Muscle of leg (tissue), 16 donors: Measurements from ENCODE around the gene WDR55. TPM values are rescaled to one million over a fixed set of nuclear protein-coding genes. Genes with fewer than 3 reads are reported as not detected.
"Not testable (repeated sequence)": the region's sequence is repeated elsewhere in the genome, so short reads cannot be mapped to it uniquely, and the experiment has no call there.

Experiments used
- DNase-seq: peaks from one replicate; pipeline ENCODE4 v3.0.0; 2013
- H3K27ac ChIP-seq: one replicate; pipeline ENCODE4 v1.5.1; 2013; ENCODE audit warnings: mild to moderate bottlenecking, low read length, control low read depth
- H3K27me3 ChIP-seq: one replicate; pipeline ENCODE4 v1.6.1; 2013; ENCODE audit warnings: low read length; ENCODE audit not compliant: control insufficient read depth, insufficient read depth
- H3K36me3 ChIP-seq: one replicate; pipeline ENCODE4 v1.6.1; 2013; ENCODE audit warnings: low read length; ENCODE audit not compliant: control insufficient read depth, insufficient read depth
- H3K4me1 ChIP-seq: one replicate; pipeline ENCODE4 v1.6.1; 2013; ENCODE audit warnings: low read length; ENCODE audit not compliant: control insufficient read depth, insufficient read depth
- H3K4me3 ChIP-seq: one replicate; pipeline ENCODE4 v1.5.1; 2013; ENCODE audit warnings: low read length, control low read depth
- H3K9me3 ChIP-seq: replicated peaks from 2 replicates; pipeline ENCODE4 v1.6.1; 2013; ENCODE audit warnings: low read depth, low read length; ENCODE audit not compliant: control insufficient read depth
- WGBS: methylation state at CpG from one replicate; pipeline ENCODE4 v1.1.5; 2013; ENCODE audit warnings: missing lambda C conversion rate; ENCODE audit not compliant: insufficient coverage; 5-methylcytosine and 5-hydroxymethylcytosine counted together
- long read RNA-seq, 11 donors: transcript quantifications; one replicate each; lab custom pipeline, GENCODE V29; 2026
- polyA plus RNA-seq, 8 donors: library from polyadenylated mRNA; unstranded; fragments of 120-200 nt; gene quantifications; one replicate each; pipeline versions ENCODE4 v1.2.1 to v1.2.3, GENCODE V29; 2013; ENCODE audit warnings: inconsistent platforms in 1 of 8, low replicate concordance in 1 of 8; ENCODE audit not compliant: insufficient read length in 8 of 8, insufficient read depth in 1 of 8
- total RNA-seq: library from RNA; stranded (reverse); fragments of 120-200 nt; gene quantifications from one replicate; pipeline ENCODE4 v1.2.4, GENCODE V29; 2013

The WDR55 gene, protein sequence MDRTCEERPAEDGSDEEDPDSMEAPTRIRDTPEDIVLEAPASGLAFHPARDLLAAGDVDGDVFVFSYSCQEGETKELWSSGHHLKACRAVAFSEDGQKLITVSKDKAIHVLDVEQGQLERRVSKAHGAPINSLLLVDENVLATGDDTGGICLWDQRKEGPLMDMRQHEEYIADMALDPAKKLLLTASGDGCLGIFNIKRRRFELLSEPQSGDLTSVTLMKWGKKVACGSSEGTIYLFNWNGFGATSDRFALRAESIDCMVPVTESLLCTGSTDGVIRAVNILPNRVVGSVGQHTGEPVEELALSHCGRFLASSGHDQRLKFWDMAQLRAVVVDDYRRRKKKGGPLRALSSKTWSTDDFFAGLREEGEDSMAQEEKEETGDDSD
- total RNA-seq = 9.9 TPM
- polyA plus RNA-seq = 10 to 100 TPM; 11.5 to 16.0 (median 13.9) TPM
- long read RNA-seq, donor 1, full-length matches to known transcripts = 1 of 1 reads
- long read RNA-seq, donor 1, partial matches to known transcripts = 0 of 1 reads
- long read RNA-seq, donor 1, other reads (novel, unspliced or antisense) = 0 of 1 reads
- long read RNA-seq, donor 2, full-length matches to known transcripts = 2 of 2 reads
- long read RNA-seq, donor 2, partial matches to known transcripts = 0 of 2 reads
- long read RNA-seq, donor 2, other reads (novel, unspliced or antisense) = 0 of 2 reads
- long read RNA-seq, donor 3, full-length matches to known transcripts = 3 of 3 reads
- long read RNA-seq, donor 3, partial matches to known transcripts = 0 of 3 reads
- long read RNA-seq, donor 3, other reads (novel, unspliced or antisense) = 0 of 3 reads
- long read RNA-seq, donor 4, full-length matches to known transcripts = 2 of 2 reads
- long read RNA-seq, donor 4, partial matches to known transcripts = 0 of 2 reads
- long read RNA-seq, donor 4, other reads (novel, unspliced or antisense) = 0 of 2 reads
- long read RNA-seq, donor 5, full-length matches to known transcripts = 9 of 9 reads
- long read RNA-seq, donor 5, partial matches to known transcripts = 0 of 9 reads
- long read RNA-seq, donor 5, other reads (novel, unspliced or antisense) = 0 of 9 reads
- long read RNA-seq, donor 6, full-length matches to known transcripts = 4 of 4 reads
- long read RNA-seq, donor 6, partial matches to known transcripts = 0 of 4 reads
- long read RNA-seq, donor 6, other reads (novel, unspliced or antisense) = 0 of 4 reads
- long read RNA-seq, donor 7, full-length matches to known transcripts = 1 of 1 reads
- long read RNA-seq, donor 7, partial matches to known transcripts = 0 of 1 reads
- long read RNA-seq, donor 7, other reads (novel, unspliced or antisense) = 0 of 1 reads
- long read RNA-seq, donor 8, full-length matches to known transcripts = 6 of 6 reads
- long read RNA-seq, donor 8, partial matches to known transcripts = 0 of 6 reads
- long read RNA-seq, donor 8, other reads (novel, unspliced or antisense) = 0 of 6 reads
- long read RNA-seq, donor 9, full-length matches to known transcripts = 2 of 2 reads
- long read RNA-seq, donor 9, partial matches to known transcripts = 0 of 2 reads
- long read RNA-seq, donor 9, other reads (novel, unspliced or antisense) = 0 of 2 reads
- long read RNA-seq, donor 10, full-length matches to known transcripts = 6 of 12 reads
- long read RNA-seq, donor 10, partial matches to known transcripts = 6 of 12 reads
- long read RNA-seq, donor 10, other reads (novel, unspliced or antisense) = 0 of 12 reads
- long read RNA-seq, donor 11, full-length matches to known transcripts = 4 of 43 reads
- long read RNA-seq, donor 11, partial matches to known transcripts = 24 of 43 reads
- long read RNA-seq, donor 11, other reads (novel, unspliced or antisense) = 15 of 43 reads

GRCh38 chr5:140664359-140665119 lies at the start of gene WDR55:
Gene WDR55, plus strand, starts transcription at chr5:140664904. Its CDS starts 9 bp downstream, at chr5:140664913.
- WGBS = under 1% methylated on average over 47 of the region's 54 CpGs
- peak within 1 kb of the TSS; percentile 93 for H3K4me3 ChIP-seq
- peak; percentile 98 for DNase-seq
- H3K9me3 ChIP-seq = no peaks in the 10 kb centered on the region
- peaks cover 60% of the 10 kb centered on the region for H3K36me3 ChIP-seq
- H3K27me3 ChIP-seq = no peaks in the 10 kb centered on the region
- H3K27ac ChIP-seq = peak within 1 kb of the TSS; percentile 96
- H3K4me1 ChIP-seq = peaks cover 14% of the 10 kb centered on the region

- Histone ChIP-seq H3K27me3 (no peaks in the 10 kb centered on the region), H3K9me3 (no peaks in the 10 kb centered on the region), H3K27ac (no peak overlapping the region), H3K36me3 (no peaks in the 10 kb centered on the region), H3K4me1 (no peaks in the 10 kb centered on the region), H3K4me3 (no peak overlapping the region)
- no peak for DNase-seq
- WGBS = 85% methylated on average over 2 of the region's 3 CpGs
These were observed 42.4 kb upstream of the WDR55 start for GRCh38 chr5:140622301-140622700.

- not testable (repeated sequence) for H3K4me3 ChIP-seq, H3K36me3 ChIP-seq, H3K27ac ChIP-seq, H3K9me3 ChIP-seq, DNase-seq, H3K4me1 ChIP-seq, H3K27me3 ChIP-seq
These were observed 41.6 kb upstream of the WDR55 start for GRCh38 chr5:140623061-140623460.

DNA sequence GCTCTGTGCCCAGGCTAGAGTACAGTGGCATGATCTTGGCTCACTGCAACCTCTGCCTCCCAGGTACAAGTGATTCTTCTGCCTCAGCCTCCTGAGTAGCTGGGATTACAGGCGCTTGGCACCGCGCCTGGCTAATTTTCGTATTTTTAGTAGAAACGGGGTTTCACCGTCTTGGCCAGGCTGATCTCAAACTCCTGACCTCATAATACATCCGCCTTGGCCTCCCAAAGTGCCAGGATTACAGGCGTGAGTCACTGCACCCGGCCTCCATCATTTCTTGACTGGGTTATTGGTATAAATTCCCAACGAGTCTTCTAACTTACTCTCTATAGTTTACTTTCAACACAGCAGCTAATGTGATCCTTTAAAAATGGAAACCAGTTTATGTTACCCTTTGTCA lies 39.8 kb upstream of the WDR55 start:
- H3K36me3 ChIP-seq = not testable (repeated sequence)

DNA sequence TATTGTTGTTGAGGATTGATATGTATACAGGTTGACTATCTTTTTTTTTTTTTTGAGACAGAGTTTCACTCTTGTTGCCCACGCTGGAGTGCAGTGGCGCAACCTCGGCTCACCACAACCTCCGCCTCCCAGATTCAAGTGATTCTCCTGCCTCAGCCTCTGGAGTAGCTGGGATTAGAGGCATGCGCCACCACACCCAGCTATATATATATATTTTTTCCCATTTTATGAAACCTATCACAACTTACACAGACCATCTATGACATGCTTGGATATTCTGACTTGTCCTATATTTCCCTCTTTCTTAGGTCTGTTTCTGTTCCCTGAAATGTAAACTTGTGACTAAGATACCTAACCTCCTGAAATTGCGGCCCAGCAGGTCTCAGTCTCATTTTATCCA lies 36.7 kb upstream of the WDR55 start:
- Histone ChIP-seq H3K36me3 (no peaks in the 10 kb centered on the region), H3K9me3 (peaks cover 5% of the 10 kb centered on the region), H3K4me1 (peaks cover 11% of the 10 kb centered on the region), H3K4me3 (no peak overlapping the region), H3K27ac (no peak overlapping the region), H3K27me3 (peaks cover 25% of the 10 kb centered on the region)
- WGBS = 83% methylated on average over 3 of the region's 6 CpGs
- no peak for DNase-seq

More for the DNA sequence above, 39.8 kb upstream of the WDR55 start:
- not testable (repeated sequence) for H3K4me1 ChIP-seq, H3K27me3 ChIP-seq, H3K27ac ChIP-seq, H3K4me3 ChIP-seq, H3K9me3 ChIP-seq, DNase-seq
- 100% methylated on average over 4 of the region's 10 CpGs for WGBS

- Histone ChIP-seq H3K9me3 (peaks cover 5% of the 10 kb centered on the region), H3K27me3 (peaks cover 28% of the 10 kb centered on the region), H3K36me3 (no peaks in the 10 kb centered on the region), H3K27ac (no peak overlapping the region), H3K4me3 (no peak overlapping the region), H3K4me1 (peaks cover 15% of the 10 kb centered on the region)
- no peak for DNase-seq
- WGBS = no CpG with 5 or more reads among the region's 1 CpG
These were observed 36.0 kb upstream of the WDR55 start for GRCh38 chr5:140628711-140629110.

GRCh38 chr5:140630292-140631035 lies 34.2 kb upstream of the WDR55 start:
- no CpG with 5 or more reads among the region's 2 CpGs for WGBS
- Histone ChIP-seq H3K9me3 (peaks cover 5% of the 10 kb centered on the region), H3K36me3 (no peaks in the 10 kb centered on the region), H3K27ac (peak overlapping the region; percentile 65), H3K27me3 (peaks cover 32% of the 10 kb centered on the region), H3K4me1 (peaks cover 15% of the 10 kb centered on the region), H3K4me3 (peak overlapping the region; percentile 40)
- DNase-seq = no peak

DNA sequence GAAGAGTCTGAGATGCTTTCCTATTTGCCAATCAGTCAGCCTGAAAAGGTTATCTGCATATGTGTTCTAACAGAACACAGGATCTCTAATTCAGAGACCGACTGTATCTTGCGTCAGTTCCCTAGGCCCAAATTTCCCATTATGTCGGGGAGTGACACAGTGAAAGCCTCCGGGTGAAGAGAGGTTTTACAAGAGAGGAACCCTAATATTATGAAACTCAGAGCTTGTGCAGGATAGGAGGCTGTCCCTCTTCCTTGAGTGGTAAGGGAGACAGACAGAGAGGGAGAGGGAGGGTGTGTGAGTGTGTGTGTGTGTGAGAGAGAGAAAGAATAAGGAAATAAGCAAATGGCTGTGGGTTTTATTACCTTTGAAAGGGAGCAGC lies 33.7 kb upstream of the WDR55 start:
- peak overlapping the region; percentile 40 for H3K4me3 ChIP-seq
- H3K27ac ChIP-seq = peak overlapping the region; percentile 65
- peaks cover 5% of the 10 kb centered on the region for H3K9me3 ChIP-seq
- 57% methylated on average over 1 of the region's 4 CpGs for WGBS
- no peak for DNase-seq
- H3K4me1 ChIP-seq = peaks cover 15% of the 10 kb centered on the region
- peaks cover 32% of the 10 kb centered on the region for H3K27me3 ChIP-seq
- H3K36me3 ChIP-seq = no peaks in the 10 kb centered on the region
